B cell (primary cell): ENCODE measurements around the gene FBXO10. TPM values are rescaled to one million over a fixed set of nuclear protein-coding genes. Genes with fewer than 3 reads are reported as not detected.

ENCODE experiments used
- ATAC-seq: fragments of 200-7000 bp; cut with Tn5 transposase; one replicate; pipeline ENCODE4 v1.10.0; 2021; ENCODE audit warnings: low read depth, mild to moderate bottlenecking, moderate number of reproducible peaks, moderate library complexity
- CTCF ChIA-PET: fragments of 350-600 bp; sonication (Branson Sonifier 250); formaldehyde crosslinking; loops from one replicate; lab custom pipeline; 2021; ENCODE audit warnings: antibody characterized with exemption, inconsistent platforms; lab: Charles Lee
- POLR2A ChIA-PET: fragments of 350-600 bp; sonication (Branson Sonifier 250); formaldehyde crosslinking; loops from one replicate; lab custom pipeline; 2021; ENCODE audit warnings: antibody characterized with exemption; lab: Charles Lee
- DNase-seq: peaks from one replicate; pipeline ENCODE4 v3.0.0; 2013
- H2AFZ ChIP-seq: 2 replicates; pipeline ENCODE4 v1.6.1; 2012; ENCODE audit warnings: mild to moderate bottlenecking, low read depth, low read length; ENCODE audit not compliant: insufficient read depth, poor library complexity, severe bottlenecking
- H3K27ac ChIP-seq, 2 donors: 1 replicate in 1 of 2; 2 replicates in 1 of 2; pipeline ENCODE4 v1.5.1; 2012 to 2013; ENCODE audit warnings: low read length in 2 of 2, mild to moderate bottlenecking in 2 of 2, moderate library complexity in 1 of 2
- H3K27me3 ChIP-seq, 4 experiments: fragments of 200-600 bp in 1 of 4; sonication (generic) in 1 of 4; replicated peaks in 1 of 4; 1 replicate in 2 of 4; 2 replicates in 2 of 4; pipeline versions ENCODE4 v1.6.1 to v1.7.0; 2013 to 2016; ENCODE audit warnings: low read length in 3 of 4, mild to moderate bottlenecking in 2 of 4, mixed read lengths in 1 of 4, moderate library complexity in 1 of 4; ENCODE audit not compliant: insufficient read depth in 4 of 4, control insufficient read depth in 3 of 4; ENCODE audit errors: control extremely low read depth in 1 of 4
- H3K36me3 ChIP-seq, 2 experiments: replicated peaks in 1 of 2; 1 replicate in 1 of 2; 2 replicates in 1 of 2; pipeline versions ENCODE4 v1.6.1 to v1.7.1; 2013; ENCODE audit warnings: low read length in 1 of 2; ENCODE audit not compliant: insufficient read depth in 2 of 2, control insufficient read depth in 1 of 2; ENCODE audit errors: control extremely low read depth in 1 of 2, extremely low read depth in 1 of 2
- H3K4me1 ChIP-seq, 2 donors: fragments of 200-600 bp in 1 of 2; sonication (generic) in 1 of 2; 1 replicate in 1 of 2; 2 replicates in 1 of 2; pipeline versions ENCODE4 v1.5.1 to v1.6.1; 2013 to 2017; ENCODE audit warnings: low read length in 2 of 2; ENCODE audit not compliant: control insufficient read depth in 2 of 2, insufficient read depth in 2 of 2
- H3K4me2 ChIP-seq: replicated peaks from 2 replicates; pipeline ENCODE3; 2012; ENCODE audit warnings: mild to moderate bottlenecking, low read depth, low read length; ENCODE audit not compliant: poor library complexity, severe bottlenecking
- H3K4me3 ChIP-seq, 5 experiments: fragments of 200-600 bp in 1 of 5; sonication (generic) in 1 of 5; 1 replicate in 3 of 5; 2 replicates in 2 of 5; pipeline versions ENCODE4 v1.5.1 to v1.7.0; 2011 to 2016; ENCODE audit warnings: low read length in 4 of 5, mild to moderate bottlenecking in 4 of 5, low read depth in 2 of 5, control low read depth in 1 of 5, moderate library complexity in 1 of 5; ENCODE audit not compliant: insufficient read depth in 1 of 5; ENCODE audit errors: control extremely low read depth in 1 of 5, extremely low read depth in 1 of 5
- H3K79me2 ChIP-seq: fragments of 200-600 bp; sonication (generic); one replicate; pipeline ENCODE4 v1.6.0; 2016; ENCODE audit warnings: low read length; ENCODE audit not compliant: control insufficient read depth, insufficient read depth
- H3K9ac ChIP-seq: fragments of 200-600 bp; sonication (generic); 2 replicates; pipeline ENCODE4 v1.6.1; 2017; ENCODE audit warnings: mild to moderate bottlenecking, low read length, moderate library complexity
- H3K9me3 ChIP-seq, 3 donors: one replicate each; pipeline versions ENCODE4 v1.6.1 to v1.7.1; 2013; ENCODE audit warnings: low read length in 2 of 3; ENCODE audit not compliant: control insufficient read depth in 2 of 3, insufficient read depth in 1 of 3; ENCODE audit errors: control extremely low read depth in 1 of 3
- H4K20me1 ChIP-seq: 2 replicates; pipeline ENCODE4 v1.6.0; 2012; ENCODE audit warnings: mild to moderate bottlenecking, low read length; ENCODE audit not compliant: insufficient read depth, control insufficient read depth, poor library complexity, severe bottlenecking
- H3K27ac Mint-ChIP-seq: one replicate; pipeline ENCODE4 v1.8.0; 2021; ENCODE audit warnings: mixed read lengths
- H3K27me3 Mint-ChIP-seq: one replicate; pipeline ENCODE4 v1.8.0; 2021; ENCODE audit warnings: mixed read lengths
- H3K4me1 Mint-ChIP-seq: one replicate; pipeline ENCODE4 v1.8.0; 2021; ENCODE audit warnings: mixed read lengths
- H3K4me3 Mint-ChIP-seq: one replicate; pipeline ENCODE4 v1.8.0; 2021; ENCODE audit warnings: mixed read lengths
- H3K9me3 Mint-ChIP-seq: one replicate; pipeline ENCODE4 v1.8.0; 2022; ENCODE audit warnings: mixed read lengths; ENCODE audit not compliant: insufficient read depth
- EZH2 ChIP-seq: IDR thresholded peaks from 2 replicates; pipeline ENCODE4 v1.6.1; 2012; ENCODE audit warnings: borderline replicate concordance, low read depth, mild to moderate bottlenecking, moderate library complexity, low read length; ENCODE audit not compliant: insufficient read depth, poor library complexity, severe bottlenecking
- WGBS: methylation state at CpG from one replicate; pipeline ENCODE4 v1.1.5; 2013; ENCODE audit warnings: missing lambda C conversion rate; ENCODE audit not compliant: insufficient coverage; 5-methylcytosine and 5-hydroxymethylcytosine counted together
- intact Hi-C: fragments of 100-400 bp; cut with micrococcal nuclease; formaldehyde crosslinking; loops from one replicate; pipeline ENCODE4 v1.10.0; 2022
- polyA plus RNA-seq: library from polyadenylated mRNA; depleted of rRNA; stranded (reverse); fragments of >200 nt; gene quantifications from 2 replicates; pipeline ENCODE4 v1.2.3, GENCODE V29; 2012
- total RNA-seq, 2 donors: library from RNA; stranded (reverse); fragments of 120-200 nt in 1 of 2; gene quantifications; 1 replicate in 1 of 2; 2 replicates in 1 of 2; pipeline versions ENCODE4 v1.2.3 to v1.2.4, GENCODE V29; 2013 to 2022
- TF ChIP-seq, protein P1 (sequence below): fragments of 200-600 bp; IDR thresholded peaks from one replicate; pipeline ENCODE4 v1.8.0; 2022; ENCODE audit warnings: antibody characterized with exemption, mild to moderate bottlenecking

FBXO10 gene
- total and polyA plus RNA-seq, 2 donors (not counting 1 experiment from before 2014, with no cell fraction given) = 18.6 to 67.3 TPM

DNA sequence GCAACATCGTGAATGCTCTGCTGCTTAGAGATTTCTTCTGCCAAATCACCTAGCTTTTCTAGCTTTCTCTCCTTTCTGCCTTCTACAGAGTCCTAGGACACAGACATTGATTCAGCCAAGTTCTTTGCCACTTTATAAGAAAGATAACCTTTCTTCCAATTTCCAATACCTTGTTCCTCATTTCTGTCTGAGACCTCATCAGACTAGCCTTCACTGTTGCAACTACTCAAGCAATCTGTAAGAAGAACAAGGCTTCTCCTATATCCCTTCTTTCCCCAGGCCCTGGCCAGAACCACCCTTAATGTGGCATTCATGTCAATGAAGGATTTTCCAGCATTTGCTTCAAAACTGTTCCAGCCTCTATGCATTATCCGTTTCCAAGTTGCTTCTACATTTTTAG, 24.3 kb downstream of the FBXO10 start:
- H3K9me3 ChIP-seq = peaks cover 0 to 4% (median 0%) of the 10 kb centered on the region in 3 donors
- H3K9ac ChIP-seq = no peak overlapping the region
- intact Hi-C loops = no loop called here
- no peaks in the 10 kb centered on the region for H3K79me2 ChIP-seq
- H4K20me1 ChIP-seq = no peaks in the 10 kb centered on the region
- H2AFZ ChIP-seq = no peak overlapping the region
- no peak overlapping the region for H3K4me3 Mint-ChIP-seq
- no peak overlapping the region for H3K27ac ChIP-seq
- H3K9me3 Mint-ChIP-seq = no peaks in the 10 kb centered on the region
- H3K27ac Mint-ChIP-seq = no peak overlapping the region
- H3K4me1 Mint-ChIP-seq = peaks cover 34% of the 10 kb centered on the region
- ChIA-PET CTCF (interaction anchor here (0.7 kb wide), 1 partner anchor 27 kb away, joined by 6 read pairs; no protein-coding TSS in a partner anchor), POLR2A (interaction anchor here (0.6 kb wide), 1 partner anchor 716 kb away, joined by 3 read pairs; no protein-coding TSS in a partner anchor)
- no peaks in the 10 kb centered on the region for H3K27me3 Mint-ChIP-seq
- peaks cover 0 to 8% of the 10 kb centered on the region in 2 donors for H3K4me1 ChIP-seq
- no peak overlapping the region for H3K4me3 ChIP-seq
- WGBS = 100% methylated on average over 1 of the region's 2 CpGs
- H3K4me2 ChIP-seq = no peak overlapping the region
- H3K27me3 ChIP-seq = no peaks in the 10 kb centered on the region
- ATAC-seq (no peak), DNase-seq (no peak)
- H3K36me3 ChIP-seq = no peaks in the 10 kb centered on the region
- TF ChIP-seq, protein P1, sequence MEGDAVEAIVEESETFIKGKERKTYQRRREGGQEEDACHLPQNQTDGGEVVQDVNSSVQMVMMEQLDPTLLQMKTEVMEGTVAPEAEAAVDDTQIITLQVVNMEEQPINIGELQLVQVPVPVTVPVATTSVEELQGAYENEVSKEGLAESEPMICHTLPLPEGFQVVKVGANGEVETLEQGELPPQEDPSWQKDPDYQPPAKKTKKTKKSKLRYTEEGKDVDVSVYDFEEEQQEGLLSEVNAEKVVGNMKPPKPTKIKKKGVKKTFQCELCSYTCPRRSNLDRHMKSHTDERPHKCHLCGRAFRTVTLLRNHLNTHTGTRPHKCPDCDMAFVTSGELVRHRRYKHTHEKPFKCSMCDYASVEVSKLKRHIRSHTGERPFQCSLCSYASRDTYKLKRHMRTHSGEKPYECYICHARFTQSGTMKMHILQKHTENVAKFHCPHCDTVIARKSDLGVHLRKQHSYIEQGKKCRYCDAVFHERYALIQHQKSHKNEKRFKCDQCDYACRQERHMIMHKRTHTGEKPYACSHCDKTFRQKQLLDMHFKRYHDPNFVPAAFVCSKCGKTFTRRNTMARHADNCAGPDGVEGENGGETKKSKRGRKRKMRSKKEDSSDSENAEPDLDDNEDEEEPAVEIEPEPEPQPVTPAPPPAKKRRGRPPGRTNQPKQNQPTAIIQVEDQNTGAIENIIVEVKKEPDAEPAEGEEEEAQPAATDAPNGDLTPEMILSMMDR = no peak
- TF ChIP-seq EZH2 = no peak

DNA sequence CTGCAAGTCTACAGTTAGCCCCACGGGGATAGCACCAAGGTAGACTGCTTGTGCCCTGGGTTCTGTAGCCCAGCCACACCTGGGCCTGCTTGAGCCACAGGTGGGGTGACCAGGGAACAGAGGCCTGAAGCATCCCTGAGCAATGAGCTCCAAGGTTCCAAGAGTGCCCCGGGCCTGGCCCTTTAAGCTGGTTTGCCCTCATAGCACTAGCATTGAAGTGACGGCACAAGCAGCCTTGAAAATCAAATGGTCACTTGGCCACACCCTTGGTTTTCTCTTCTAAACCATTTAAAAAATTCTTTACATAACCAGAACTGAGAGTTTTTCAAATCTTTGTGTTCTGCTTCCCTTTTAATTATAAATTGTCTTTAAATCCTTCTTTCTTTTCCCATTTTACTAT, 24.7 kb downstream of the FBXO10 start:
- Histone ChIP-seq H3K27me3 (no peaks in the 10 kb centered on the region), H3K9ac (no peak overlapping the region), H3K79me2 (no peaks in the 10 kb centered on the region), H3K27ac (no peak overlapping the region), H3K4me3 (no peak overlapping the region), H3K4me1 (peaks cover 0 to 8% of the 10 kb centered on the region in 2 donors), H3K9me3 (peaks cover 0 to 4% (median 0%) of the 10 kb centered on the region in 3 donors), H3K36me3 (no peaks in the 10 kb centered on the region), H4K20me1 (no peaks in the 10 kb centered on the region), H2AFZ (no peak overlapping the region), H3K4me2 (no peak overlapping the region)
- ChIA-PET POLR2A (no interaction called here), CTCF (no interaction called here)
- no peak overlapping the region for H3K27ac Mint-ChIP-seq
- 96% methylated on average over 3 of the region's 3 CpGs for WGBS
- TF ChIP-seq, protein P1 = no peak
- TF ChIP-seq EZH2 = no peak
- H3K4me1 Mint-ChIP-seq = peaks cover 33% of the 10 kb centered on the region
- H3K9me3 Mint-ChIP-seq = no peaks in the 10 kb centered on the region
- DNase-seq (no peak), ATAC-seq (no peak)
- H3K4me3 Mint-ChIP-seq = no peak overlapping the region
- H3K27me3 Mint-ChIP-seq = no peaks in the 10 kb centered on the region
- intact Hi-C loops = no loop called here
